H1 (cell line): Measurements from ENCODE around the gene DNAJC7. TPM values are rescaled to one million over a fixed set of nuclear protein-coding genes. Genes with fewer than 3 reads are reported as not detected.

ENCODE experiments used
- CTCF ChIA-PET: fragments of 300-600 bp; sonication (Branson Sonifier 250); formaldehyde crosslinking; loops from one replicate; lab custom pipeline; 2021; ENCODE audit not compliant: partially characterized antibody; lab: Charles Lee
- POLR2A ChIA-PET: fragments of 300-600 bp; sonication (Branson Sonifier 250); formaldehyde crosslinking; loops from one replicate; lab custom pipeline; 2021; ENCODE audit warnings: inconsistent platforms; ENCODE audit not compliant: partially characterized antibody; lab: Charles Lee
- DNase-seq, 2 experiments: peaks; one replicate each; pipeline versions ENCODE4 v3.0.0 to v3.0.0-alpha.2; 2010 to 2022; ENCODE audit warnings: low spot score in 2 of 2, low read depth in 1 of 2, mixed read lengths in 1 of 2
- FAIRE-seq: peaks from 2 replicates; lab custom pipeline; 2011; peaks lifted over from hg19 to GRCh38; lab: Jason Lieb, UNC
- H2AFZ ChIP-seq: 2 replicates; pipeline ENCODE4 v1.8.1; 2012; ENCODE audit warnings: low read length, inconsistent platforms
- H2AK5ac ChIP-seq: 2 replicates; pipeline ENCODE4 v1.6.1; 2013; ENCODE audit warnings: low read depth, low read length
- H2BK120ac ChIP-seq: replicated peaks from 2 replicates; pipeline ENCODE3; 2013; ENCODE audit warnings: low read depth, low read length, inconsistent platforms
- H2BK12ac ChIP-seq: 2 replicates; pipeline ENCODE4 v1.6.1; 2013; ENCODE audit warnings: low read depth, low read length
- H2BK15ac ChIP-seq: 2 replicates; pipeline ENCODE4 v1.6.1; 2013; ENCODE audit warnings: low read length
- H2BK20ac ChIP-seq: 2 replicates; pipeline ENCODE4 v1.6.1; 2013; ENCODE audit warnings: low read length
- H2BK5ac ChIP-seq: 2 replicates; pipeline ENCODE4 v1.6.1; 2013; ENCODE audit warnings: low read depth, low read length
- H3K14ac ChIP-seq: 2 replicates; pipeline ENCODE4 v1.6.1; 2013; ENCODE audit warnings: inconsistent platforms; ENCODE audit not compliant: insufficient read length
- H3K18ac ChIP-seq: 2 replicates; pipeline ENCODE4 v1.6.1; 2013; ENCODE audit warnings: low read length; ENCODE audit errors: extremely low read depth
- H3K23ac ChIP-seq: 2 replicates; pipeline ENCODE4 v1.6.1; 2013; ENCODE audit warnings: inconsistent platforms; ENCODE audit not compliant: insufficient read length
- H3K23me2 ChIP-seq: 2 replicates; pipeline ENCODE4 v1.6.1; 2013; ENCODE audit warnings: low read depth, low read length
- H3K27ac ChIP-seq: 2 replicates; pipeline ENCODE4 v1.6.1; 2011; ENCODE audit warnings: low read depth, low read length, inconsistent platforms
- H3K27me3 ChIP-seq, 4 experiments: replicated peaks in 1 of 4; 1 replicate in 1 of 4; 2 replicates in 3 of 4; pipeline versions ENCODE4 v1.6.1 to v1.8.1; 2011 to 2013; ENCODE audit warnings: low read length in 3 of 4, mild to moderate bottlenecking in 3 of 4, inconsistent platforms in 2 of 4, mixed read lengths in 2 of 4, moderate library complexity in 1 of 4; ENCODE audit not compliant: control insufficient read depth in 3 of 4, insufficient read depth in 3 of 4; ENCODE audit errors: extremely low read depth in 1 of 4
- H3K36me3 ChIP-seq, 4 experiments: 2 replicates each; pipeline versions ENCODE4 v1.6.1 to v1.8.1; 2011 to 2013; ENCODE audit warnings: mild to moderate bottlenecking in 4 of 4, low read length in 3 of 4, moderate library complexity in 2 of 4, control low read depth in 1 of 4, inconsistent platforms in 1 of 4; ENCODE audit not compliant: insufficient read depth in 4 of 4, control insufficient read depth in 2 of 4
- H3K4ac ChIP-seq: replicated peaks from 2 replicates; pipeline ENCODE3; 2013; ENCODE audit warnings: low read length, low read depth, mixed read lengths, inconsistent platforms; ENCODE audit not compliant: insufficient read length
- H3K4me1 ChIP-seq, 4 experiments: replicated peaks in 1 of 4; 1 replicate in 1 of 4; 2 replicates in 3 of 4; pipeline versions ENCODE4 v1.6.1 to v1.8.1; 2011 to 2013; ENCODE audit warnings: low read length in 3 of 4, inconsistent platforms in 2 of 4, mixed read lengths in 1 of 4; ENCODE audit not compliant: insufficient read depth in 4 of 4, control insufficient read depth in 3 of 4
- H3K4me2 ChIP-seq, 2 experiments: 2 replicates each; pipeline versions ENCODE4 v1.6.1 to v1.8.1; 2011 to 2013; ENCODE audit warnings: low read depth in 2 of 2, low read length in 2 of 2, control low read depth in 1 of 2, inconsistent platforms in 1 of 2, mild to moderate bottlenecking in 1 of 2; ENCODE audit not compliant: insufficient read depth in 1 of 2
- H3K4me3 ChIP-seq, 4 experiments: fragments of 200-600, 300-600 bp in 1 of 4; sonication (generic), shearing (Covaris generic), sonication (Bioruptor Twin) in 1 of 4; 2 replicates each; pipeline versions ENCODE4 v1.5.1 to v1.8.1; 2011 to 2016; ENCODE audit warnings: low read length in 4 of 4, low read depth in 3 of 4, control low read depth in 2 of 4, inconsistent platforms in 2 of 4, mild to moderate bottlenecking in 2 of 4, mixed read lengths in 1 of 4, moderate library complexity in 1 of 4; ENCODE audit not compliant: insufficient read depth in 2 of 4; ENCODE audit errors: extremely low read depth in 1 of 4
- H3K56ac ChIP-seq: replicated peaks from 2 replicates; pipeline ENCODE3; 2013; ENCODE audit warnings: low read depth, mild to moderate bottlenecking, mixed read lengths, low read length, inconsistent platforms; ENCODE audit not compliant: insufficient read length
- H3K79me1 ChIP-seq: 2 replicates; pipeline ENCODE4 v1.6.1; 2013; ENCODE audit warnings: low read depth, low read length, control low read depth
- H3K79me2 ChIP-seq, 2 experiments: 2 replicates each; pipeline versions ENCODE4 v1.6.1 to v1.8.1; 2012 to 2013; ENCODE audit warnings: low read length in 2 of 2, mild to moderate bottlenecking in 2 of 2, inconsistent platforms in 1 of 2; ENCODE audit not compliant: insufficient read depth in 2 of 2, control insufficient read depth in 1 of 2
- H3K9ac ChIP-seq, 4 experiments: replicated peaks in 1 of 4; 1 replicate in 1 of 4; 2 replicates in 3 of 4; pipeline versions ENCODE4 v1.6.1 to v1.8.1; 2011 to 2013; ENCODE audit warnings: low read depth in 3 of 4, low read length in 3 of 4, control low read depth in 2 of 4, mild to moderate bottlenecking in 2 of 4, moderate library complexity in 2 of 4, inconsistent platforms in 1 of 4; ENCODE audit errors: extremely low read depth in 1 of 4
- H3K9me3 ChIP-seq, 2 experiments: 2 replicates each; pipeline versions ENCODE4 v1.6.1 to v1.8.1; 2012 to 2013; ENCODE audit warnings: mild to moderate bottlenecking in 2 of 2, moderate library complexity in 2 of 2, control low read depth in 1 of 2, inconsistent platforms in 1 of 2, low read depth in 1 of 2, low read length in 1 of 2, mixed read lengths in 1 of 2; ENCODE audit not compliant: insufficient read depth in 2 of 2
- H4K20me1 ChIP-seq, 2 experiments: replicated peaks in 1 of 2; 2 replicates each; pipeline versions ENCODE3 to v1.8.1; 2011 to 2013; ENCODE audit warnings: inconsistent platforms in 2 of 2, low read length in 2 of 2, mild to moderate bottlenecking in 1 of 2; ENCODE audit not compliant: insufficient read depth in 2 of 2, control insufficient read depth in 1 of 2
- H4K5ac ChIP-seq: 2 replicates; pipeline ENCODE4 v1.6.1; 2013; ENCODE audit warnings: low read length, low read depth, mixed read lengths, inconsistent platforms; ENCODE audit not compliant: insufficient read length
- H4K8ac ChIP-seq: 2 replicates; pipeline ENCODE4 v1.8.0; 2013; ENCODE audit warnings: mild to moderate bottlenecking, moderate library complexity, low read length, inconsistent platforms; ENCODE audit not compliant: insufficient read depth; ENCODE audit errors: extremely low read depth
- H4K91ac ChIP-seq: replicated peaks from 2 replicates; pipeline ENCODE3; 2013; ENCODE audit warnings: low read length, mixed read lengths, inconsistent platforms; ENCODE audit not compliant: insufficient read length
- CBX8 ChIP-seq: fragments of 300-800, 300-1000 bp; sonication (generic); IDR thresholded peaks from 2 replicates; pipeline ENCODE4 v1.7.1; 2016; ENCODE audit warnings: low read depth, low read length, borderline replicate concordance
- MAFK ChIP-seq: IDR thresholded peaks from 2 replicates; pipeline ENCODE4 v1.6.1; 2012; ENCODE audit warnings: low read depth, mild to moderate bottlenecking, improper control_type of control experiment, low read length
- NRF1 ChIP-seq: IDR thresholded peaks from 2 replicates; pipeline ENCODE4 v1.6.1; 2011; ENCODE audit warnings: mild to moderate bottlenecking, low read depth, low read length, improper control_type of control experiment
- SIX5 ChIP-seq: IDR thresholded peaks from 2 replicates; pipeline ENCODE4 v1.6.1; 2011; ENCODE audit warnings: mild to moderate bottlenecking, low read depth, low read length
- SP2 ChIP-seq: IDR thresholded peaks from 2 replicates; pipeline ENCODE4 v1.6.1; 2012; ENCODE audit warnings: mild to moderate bottlenecking, low read length, inconsistent platforms
- SRF ChIP-seq: IDR thresholded peaks from 2 replicates; pipeline ENCODE4 v1.6.1; 2011; ENCODE audit warnings: mild to moderate bottlenecking, low read depth, low read length, moderate library complexity
- WGBS, 2 experiments: shearing (Covaris generic) in 1 of 2; methylation state at CpG; one replicate each; pipeline versions ENCODE4 v1.1.6 to v1.1.7; 2013 to 2015; ENCODE audit warnings: low lambda C conversion rate in 2 of 2, mixed read lengths in 2 of 2, inconsistent platforms in 1 of 2, low coverage in 1 of 2, missing lambda C conversion rate in 1 of 2; ENCODE audit not compliant: insufficient replicate concordance in 2 of 2, insufficient coverage in 1 of 2, insufficient read length in 1 of 2; ENCODE audit errors: extremely low coverage in 1 of 2, missing lambda C conversion rate in 1 of 2; 5-methylcytosine and 5-hydroxymethylcytosine counted together
- long read RNA-seq, 2 experiments: library from RNA in 1 of 2; library from capped mRNA in 1 of 2; stranded (forward); transcript quantifications; one replicate each; pipeline ENCODE4 v2.0.0, GENCODE V29; 2021; ENCODE audit warnings: inconsistent platforms in 1 of 2
- polyA minus RNA-seq, 3 experiments: library from RNA; depleted of rRNA, polyadenylated mRNA; stranded (reverse); fragments of >200 nt; gene quantifications; 1 replicate in 2 of 3; 2 replicates in 1 of 3; pipeline ENCODE4 v1.2.3, GENCODE V29; 2011
- polyA plus RNA-seq, 7 experiments: library from polyadenylated mRNA; depleted of rRNA in 3 of 7; stranded (reverse) in 5 of 7; unstranded in 2 of 7; fragments of >200 nt in 5 of 7; fragments of 200-250 nt in 2 of 7; gene quantifications; 1 replicate in 5 of 7; 2 replicates in 1 of 7; 4 replicates in 1 of 7; pipeline versions ENCODE4 v1.2.1 to v1.2.3, GENCODE V29; 2011 to 2013; ENCODE audit warnings: missing spikeins in 2 of 7, mixed read lengths in 2 of 7
- total RNA-seq: library from RNA; stranded (reverse); fragmentation: NEBNext Ultra II Directional; extraction: Animal tissue kit (Norgen Biotek cat#: 25700); gene quantifications from 2 replicates; pipeline ENCODE4 v1.2.1, GENCODE V29; 2021

Gene DNAJC7, protein sequence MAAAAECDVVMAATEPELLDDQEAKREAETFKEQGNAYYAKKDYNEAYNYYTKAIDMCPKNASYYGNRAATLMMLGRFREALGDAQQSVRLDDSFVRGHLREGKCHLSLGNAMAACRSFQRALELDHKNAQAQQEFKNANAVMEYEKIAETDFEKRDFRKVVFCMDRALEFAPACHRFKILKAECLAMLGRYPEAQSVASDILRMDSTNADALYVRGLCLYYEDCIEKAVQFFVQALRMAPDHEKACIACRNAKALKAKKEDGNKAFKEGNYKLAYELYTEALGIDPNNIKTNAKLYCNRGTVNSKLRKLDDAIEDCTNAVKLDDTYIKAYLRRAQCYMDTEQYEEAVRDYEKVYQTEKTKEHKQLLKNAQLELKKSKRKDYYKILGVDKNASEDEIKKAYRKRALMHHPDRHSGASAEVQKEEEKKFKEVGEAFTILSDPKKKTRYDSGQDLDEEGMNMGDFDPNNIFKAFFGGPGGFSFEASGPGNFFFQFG
- total RNA-seq (129 and 148 TPM in 2 replicates), polyA plus RNA-seq (2011; rRNA removed) (21.6 and 31.0 TPM in 2 replicates), polyA minus RNA-seq (2011; rRNA and poly(A)+ RNA removed) (77.7 and 86.8 TPM in 2 replicates)
- 45.3 TPM for polyA plus RNA-seq (2011; cell fraction: cytosol; rRNA removed)
- polyA plus RNA-seq (2011; cell fraction: nucleus; rRNA removed), result 36.9 TPM
- polyA plus RNA-seq (2012, experiment 1 of 2), result 142 to 161 TPM (median 147 TPM) in 4 replicates
- 32.5 TPM for polyA plus RNA-seq (2012, experiment 2 of 2)
- polyA plus RNA-seq (2013, experiment 1 of 2), result 109 TPM
- polyA plus RNA-seq (2013, experiment 2 of 2), result 105 TPM
- 44.3 TPM for polyA minus RNA-seq (2011; cell fraction: cytosol; rRNA and poly(A)+ RNA removed)
- 95.7 TPM for polyA minus RNA-seq (2011; cell fraction: nucleus; rRNA and poly(A)+ RNA removed)
- long read RNA-seq, experiment 1, partial matches to known transcripts, result 40 of 60 reads
- long read RNA-seq, experiment 1, other reads (novel, unspliced or antisense), result 18 of 60 reads
- long read RNA-seq, experiment 2, partial matches to known transcripts, result 11 of 52 reads
- long read RNA-seq, experiment 2, other reads (novel, unspliced or antisense), result 34 of 52 reads

DNA sequence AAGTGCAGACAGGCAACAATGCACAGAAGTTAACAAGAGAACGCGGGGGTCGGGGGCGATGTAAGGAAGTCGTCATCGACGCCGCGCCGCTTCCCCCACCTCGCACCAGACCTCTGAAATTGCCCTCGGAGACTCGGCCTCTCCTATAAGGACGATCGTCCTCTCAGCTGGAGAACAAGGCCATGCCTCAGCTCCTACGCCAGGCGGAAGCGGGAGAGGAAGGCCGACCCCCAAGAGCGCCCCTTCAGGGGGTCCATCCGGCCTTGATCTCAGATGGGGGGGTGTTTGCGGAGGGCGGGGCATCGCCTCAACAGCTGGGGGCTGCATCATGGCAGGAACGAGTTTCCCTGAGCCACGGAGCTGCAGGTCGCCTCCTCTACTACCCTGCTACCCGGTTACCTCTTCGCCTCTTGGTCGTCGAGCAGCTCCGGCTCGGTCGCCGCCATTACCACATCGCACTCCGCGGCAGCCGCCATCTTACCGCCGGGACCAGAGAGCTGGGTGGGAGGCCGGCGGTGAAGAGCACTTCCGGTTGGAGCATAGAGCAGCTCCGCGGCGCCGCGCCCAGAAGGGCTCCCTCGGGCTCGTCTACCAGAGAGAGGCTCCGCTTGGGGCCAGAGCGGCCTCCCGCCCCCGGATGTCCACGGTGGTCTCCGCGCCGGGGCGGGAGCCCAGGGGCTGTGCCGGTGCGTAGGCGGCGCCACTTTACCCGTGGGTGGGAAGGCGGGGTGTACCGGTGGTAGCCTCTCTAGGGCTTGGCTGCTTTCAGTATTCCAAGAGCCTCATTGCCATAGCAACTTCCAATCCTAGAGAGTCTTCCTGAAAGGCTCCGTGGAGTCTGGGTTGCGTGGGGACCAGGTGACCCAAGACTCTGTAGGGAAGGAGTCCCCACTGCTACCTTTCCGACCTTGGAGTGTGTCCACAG lies at the start of gene DNAJC7:
DNAJC7 (minus strand) TSS at position 499 of the 925 bp plus-strand sequence; CDS start at position 476, 23 bp downstream.
- Histone ChIP-seq H3K4me1 (peaks cover 7 to 15% (median 10%) of the 10 kb centered on the region in 4 experiments), H4K20me1 (no peaks in the 10 kb centered on the region), H3K4ac (peak within 1 kb of the TSS; percentile 87), H2AFZ (peak within 1 kb of the TSS; percentile 18), H2BK5ac (peak within 1 kb of the TSS; percentile 100), H3K18ac (peak within 1 kb of the TSS; percentile 99), H2BK15ac (peak within 1 kb of the TSS; percentile 100; the same call in 1 of the 2 replicates), H3K27me3 (no peaks in the 10 kb centered on the region), H2AK5ac (peak within 1 kb of the TSS; percentile 29), H2BK12ac (peak within 1 kb of the TSS; percentile 99), H3K79me1 (no peaks in the 10 kb centered on the region), H3K79me2 (peaks cover 24 to 62% of the 10 kb centered on the region in 2 experiments), H3K23me2 (peaks cover 19% of the 10 kb centered on the region), H3K4me2 (peak within 1 kb of the TSS; percentile 90), H3K4me3 (peak within 1 kb of the TSS; percentile 85 to 99 (median 96)), H4K91ac (peak within 1 kb of the TSS; percentile 100), H3K36me3 (peaks cover 0 to 9% (median 2%) of the 10 kb centered on the region in 4 experiments; a peak in 4 of 8 replicates), H2BK20ac (no peak within 1 kb of the TSS), H3K23ac (no peak within 1 kb of the TSS), H3K14ac (no peak within 1 kb of the TSS), H3K9ac (peak within 1 kb of the TSS; percentile 95 to 99 (median 97)), H3K9me3 (no peaks in the 10 kb centered on the region), H2BK120ac (peak within 1 kb of the TSS; percentile 65), H3K27ac (peak within 1 kb of the TSS; percentile 98), H4K5ac (peak within 1 kb of the TSS; percentile 100), H3K56ac (peak within 1 kb of the TSS; percentile 95), H4K8ac (peak within 1 kb of the TSS; percentile 99)
- DNase-seq (peak; percentile 78 to 88), FAIRE-seq (no peak)
- CTCF ChIA-PET, result interaction anchor here (0.8 to 38.8 kb wide), 14 partner anchors 8 to 216 kb away, joined by 3 to 1084 read pairs (median 4); partner anchors contain the start of genes DHX58, HSPB9, KAT2A and KCNH4
- 2% methylated on average over 65 of the region's 70 CpGs; no CpG with 5 or more reads in 1 of the 2 experiments for WGBS, 2 experiments
- POLR2A ChIA-PET, result interaction anchor here (0.7 to 6.2 kb wide), 39 partner anchors 9 to 661 kb away, joined by 3 to 67 read pairs (median 4); partner anchors contain the start of genes ACLY, C17orf113, CNP and EIF1
- no peak for TF ChIP-seq CBX8
- no peak for TF ChIP-seq SRF
- TF ChIP-seq NRF1, result no peak
- no peak for TF ChIP-seq MAFK
- TF ChIP-seq SP2, result peak; percentile 96
- no peak for TF ChIP-seq SIX5
